ENCODE data around the gene NEK11. TPM values are rescaled to one million over a fixed set of nuclear protein-coding genes. Genes with fewer than 3 reads are reported as not detected.

NEK11 gene
- polyA plus RNA-seq, 3 donors, result 0.31 to 0.56 (median 0.43) TPM

DNA sequence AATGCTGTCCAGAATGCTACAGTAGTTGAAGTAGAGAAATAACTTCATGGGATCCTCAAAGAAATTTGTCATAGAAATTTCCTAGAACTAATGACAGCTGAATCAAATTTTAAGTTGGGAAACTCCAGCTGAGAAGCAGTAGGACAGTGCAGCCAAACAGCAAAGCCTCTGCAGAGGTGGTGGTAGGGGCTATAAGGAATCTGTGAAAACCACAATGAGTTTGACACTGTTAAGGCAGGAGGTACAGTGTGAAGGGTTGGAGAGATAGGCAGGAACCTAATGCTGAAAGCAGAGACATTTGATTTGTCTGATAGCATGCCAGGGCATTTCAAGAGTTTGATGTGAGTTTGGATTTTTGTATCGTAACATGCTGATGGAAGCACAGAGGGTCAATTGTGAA, 22.1 kb upstream of the NEK11 start:
- Histone ChIP-seq H2AFZ (ENCODE audit: insufficient read depth, low read depth, low read length, poor library complexity, severe bottlenecking) (no peak overlapping the region), H3K79me2 (ENCODE audit: insufficient read depth, low read length) (no peaks in the 10 kb centered on the region), H3K36me3 (replicated peaks in 1 of 2; ENCODE audit: control insufficient read depth in 1 of 2, insufficient read depth in 2 of 2, low read length in 2 of 2) (peaks cover 14 to 67% of the 10 kb centered on the region in 2 donors), H4K20me1 (ENCODE audit: insufficient read depth, low read length) (no peaks in the 10 kb centered on the region), H3K27ac (ENCODE audit: low read depth in 1 of 2, low read length in 2 of 2) (no peak overlapping the region), H3K9me3 (replicated peaks in 1 of 2; ENCODE audit: control insufficient read depth in 1 of 2, insufficient read depth in 1 of 2, low read length in 2 of 2) (no peaks in the 10 kb centered on the region), H3K4me2 (replicated peaks; ENCODE audit: extremely low read depth, low read length, poor library complexity, severe bottlenecking) (no peak overlapping the region), H3K9ac (ENCODE audit: insufficient read depth, low read length, poor library complexity, severe bottlenecking) (no peak overlapping the region), H3K4me1 (ENCODE audit: control insufficient read depth in 1 of 2, insufficient read depth in 2 of 2, low read length in 2 of 2) (no peaks in the 10 kb centered on the region), H3K27me3 (ENCODE audit: control insufficient read depth in 2 of 2, insufficient read depth in 2 of 2, low read length in 2 of 2) (no peaks in the 10 kb centered on the region), H3K4me3 (replicated peaks in 1 of 3; ENCODE audit: low read depth in 2 of 3, low read length in 3 of 3) (no peak overlapping the region)
- no peak for DNase-seq
- peaks cover 6% of the 10 kb centered on the region for H3K4me1 Mint-ChIP-seq
- H3K27me3 Mint-ChIP-seq (ENCODE audit: low read depth in 3 of 3), result no peaks in the 10 kb centered on the region
- H3K36me3 Mint-ChIP-seq, result peaks cover 47 to 49% of the 10 kb centered on the region in 2 donors
- intact Hi-C loops (cut with micrococcal nuclease), result no loop called here
- TF ChIP-seq, protein P1, sequence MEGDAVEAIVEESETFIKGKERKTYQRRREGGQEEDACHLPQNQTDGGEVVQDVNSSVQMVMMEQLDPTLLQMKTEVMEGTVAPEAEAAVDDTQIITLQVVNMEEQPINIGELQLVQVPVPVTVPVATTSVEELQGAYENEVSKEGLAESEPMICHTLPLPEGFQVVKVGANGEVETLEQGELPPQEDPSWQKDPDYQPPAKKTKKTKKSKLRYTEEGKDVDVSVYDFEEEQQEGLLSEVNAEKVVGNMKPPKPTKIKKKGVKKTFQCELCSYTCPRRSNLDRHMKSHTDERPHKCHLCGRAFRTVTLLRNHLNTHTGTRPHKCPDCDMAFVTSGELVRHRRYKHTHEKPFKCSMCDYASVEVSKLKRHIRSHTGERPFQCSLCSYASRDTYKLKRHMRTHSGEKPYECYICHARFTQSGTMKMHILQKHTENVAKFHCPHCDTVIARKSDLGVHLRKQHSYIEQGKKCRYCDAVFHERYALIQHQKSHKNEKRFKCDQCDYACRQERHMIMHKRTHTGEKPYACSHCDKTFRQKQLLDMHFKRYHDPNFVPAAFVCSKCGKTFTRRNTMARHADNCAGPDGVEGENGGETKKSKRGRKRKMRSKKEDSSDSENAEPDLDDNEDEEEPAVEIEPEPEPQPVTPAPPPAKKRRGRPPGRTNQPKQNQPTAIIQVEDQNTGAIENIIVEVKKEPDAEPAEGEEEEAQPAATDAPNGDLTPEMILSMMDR (IDR thresholded peaks at IDR 0.05), result no peak
- H3K9me3 Mint-ChIP-seq, result no peaks in the 10 kb centered on the region
- no peak overlapping the region for H3K4me3 Mint-ChIP-seq
- WGBS (ENCODE audit: insufficient coverage), result 100% methylated on average over 1 of the region's 1 CpG
- peak overlapping the region in 1 of 7 donors; percentile 19 for H3K27ac Mint-ChIP-seq

DNA sequence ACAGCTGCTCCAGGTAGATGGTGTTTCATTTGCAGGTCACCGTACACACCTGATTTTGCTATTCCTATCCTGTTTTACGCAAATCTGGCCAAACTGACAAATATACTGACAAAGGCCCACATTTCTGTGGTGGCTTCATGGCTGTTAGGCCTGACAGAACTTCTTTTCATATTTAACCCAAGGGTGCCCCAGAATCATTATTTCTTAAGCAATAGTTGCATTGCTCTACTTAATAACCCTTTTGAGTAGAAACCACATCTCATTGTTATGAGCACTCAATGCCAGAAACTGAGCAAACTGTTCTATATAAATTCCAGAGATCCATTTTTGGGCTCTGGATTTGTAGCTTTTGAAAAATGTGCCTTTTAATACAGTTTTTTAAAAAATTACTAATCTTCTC, 19.4 kb upstream of the NEK11 start:
- H3K4me2 ChIP-seq (replicated peaks; ENCODE audit: extremely low read depth, low read length, poor library complexity, severe bottlenecking), result no peak overlapping the region
- no peaks in the 10 kb centered on the region for H3K27me3 ChIP-seq (ENCODE audit: control insufficient read depth in 2 of 2, insufficient read depth in 2 of 2, low read length in 2 of 2)
- H3K27ac ChIP-seq (ENCODE audit: low read depth in 1 of 2, low read length in 2 of 2), result no peak overlapping the region
- Mint-ChIP-seq H3K27ac (peak overlapping the region in 1 of 7 donors; percentile 54), H3K36me3 (peaks cover 47 to 52% of the 10 kb centered on the region in 2 donors), H3K4me1 (peaks cover 6% of the 10 kb centered on the region), H3K27me3 (ENCODE audit: low read depth in 3 of 3) (no peaks in the 10 kb centered on the region), H3K9me3 (no peaks in the 10 kb centered on the region), H3K4me3 (no peak overlapping the region)
- H3K36me3 ChIP-seq (replicated peaks in 1 of 2; ENCODE audit: control insufficient read depth in 1 of 2, insufficient read depth in 2 of 2, low read length in 2 of 2), result peaks cover 15 to 68% of the 10 kb centered on the region in 2 donors
- H3K9ac ChIP-seq (ENCODE audit: insufficient read depth, low read length, poor library complexity, severe bottlenecking), result no peak overlapping the region
- intact Hi-C loops (cut with micrococcal nuclease), result no loop called here
- WGBS (ENCODE audit: insufficient coverage), result 96% methylated on average over 2 of the region's 2 CpGs
- no peak overlapping the region for H2AFZ ChIP-seq (ENCODE audit: insufficient read depth, low read depth, low read length, poor library complexity, severe bottlenecking)
- H3K9me3 ChIP-seq (replicated peaks in 1 of 2; ENCODE audit: control insufficient read depth in 1 of 2, insufficient read depth in 1 of 2, low read length in 2 of 2), result no peaks in the 10 kb centered on the region
- no peaks in the 10 kb centered on the region for H4K20me1 ChIP-seq (ENCODE audit: insufficient read depth, low read length)
- no peaks in the 10 kb centered on the region for H3K4me1 ChIP-seq (ENCODE audit: control insufficient read depth in 1 of 2, insufficient read depth in 2 of 2, low read length in 2 of 2)
- no peaks in the 10 kb centered on the region for H3K79me2 ChIP-seq (ENCODE audit: insufficient read depth, low read length)
- DNase-seq, result no peak
- H3K4me3 ChIP-seq (replicated peaks in 1 of 3; ENCODE audit: low read depth in 2 of 3, low read length in 3 of 3), result no peak overlapping the region
- TF ChIP-seq, protein P1 (IDR thresholded peaks at IDR 0.05), result no peak
